Measurements from ENCODE around the gene ROPN1L.

- TF ChIP-seq, protein P1, sequence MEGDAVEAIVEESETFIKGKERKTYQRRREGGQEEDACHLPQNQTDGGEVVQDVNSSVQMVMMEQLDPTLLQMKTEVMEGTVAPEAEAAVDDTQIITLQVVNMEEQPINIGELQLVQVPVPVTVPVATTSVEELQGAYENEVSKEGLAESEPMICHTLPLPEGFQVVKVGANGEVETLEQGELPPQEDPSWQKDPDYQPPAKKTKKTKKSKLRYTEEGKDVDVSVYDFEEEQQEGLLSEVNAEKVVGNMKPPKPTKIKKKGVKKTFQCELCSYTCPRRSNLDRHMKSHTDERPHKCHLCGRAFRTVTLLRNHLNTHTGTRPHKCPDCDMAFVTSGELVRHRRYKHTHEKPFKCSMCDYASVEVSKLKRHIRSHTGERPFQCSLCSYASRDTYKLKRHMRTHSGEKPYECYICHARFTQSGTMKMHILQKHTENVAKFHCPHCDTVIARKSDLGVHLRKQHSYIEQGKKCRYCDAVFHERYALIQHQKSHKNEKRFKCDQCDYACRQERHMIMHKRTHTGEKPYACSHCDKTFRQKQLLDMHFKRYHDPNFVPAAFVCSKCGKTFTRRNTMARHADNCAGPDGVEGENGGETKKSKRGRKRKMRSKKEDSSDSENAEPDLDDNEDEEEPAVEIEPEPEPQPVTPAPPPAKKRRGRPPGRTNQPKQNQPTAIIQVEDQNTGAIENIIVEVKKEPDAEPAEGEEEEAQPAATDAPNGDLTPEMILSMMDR (conservative IDR thresholded peaks at IDR 0.05; ENCODE audit: low read depth, low read length), result peak; percentile 52
- no peak for TF ChIP-seq MXI1 (IDR thresholded peaks at IDR 0.05; ENCODE audit: borderline replicate concordance, low read depth, low read length)
- no peak for TF ChIP-seq RCOR1 (IDR thresholded peaks at IDR 0.05; ENCODE audit: insufficient replicate concordance, low read length)
- no peak for TF ChIP-seq POLR2A (IDR thresholded peaks at IDR 0.05; ENCODE audit: low read depth, low read length)
- TF ChIP-seq FOS (IDR thresholded peaks at IDR 0.05; ENCODE audit: low read depth, low read length), result no peak
- TF ChIP-seq MAZ (IDR thresholded peaks at IDR 0.05; ENCODE audit: borderline replicate concordance, low read depth, low read length), result no peak
- TF ChIP-seq ELK1 (IDR thresholded peaks at IDR 0.05; ENCODE audit: borderline replicate concordance, low read depth, low read length), result no peak
- peak; percentile 56 for TF ChIP-seq RAD21 (IDR thresholded peaks at IDR 0.05; ENCODE audit: low read length)
- peak; percentile 37; the same call in 1 of the 2 replicates for TF ChIP-seq SMC3 (IDR thresholded peaks at IDR 0.05; ENCODE audit: low read depth, low read length)
- TF ChIP-seq CEBPB (IDR thresholded peaks at IDR 0.05; ENCODE audit: low read depth, low read length), result no peak
- no peak for TF ChIP-seq MAFK (IDR thresholded peaks at IDR 0.05; ENCODE audit: low read depth, low read length)
- no peak for TF ChIP-seq USF2 (IDR thresholded peaks at IDR 0.05; ENCODE audit: low read depth, low read length)
- no peak for TF ChIP-seq CHD1 (IDR thresholded peaks at IDR 0.05; ENCODE audit: low read depth, low read length)
- no peak for TF ChIP-seq RFX5 (IDR thresholded peaks at IDR 0.05; ENCODE audit: low read depth, low read length)
Observed at GRCh38 chr5:10424124-10424731, 17.5 kb upstream of the ROPN1L start.
